HEK293 (cell line): ENCODE data around the gene TFAM.

Experiments
- CTCF ChIP-seq: fragments of 450-650 bp; formaldehyde crosslinking; IDR thresholded peaks from 2 replicates; pipeline ENCODE4 v1.5.1; 2016; ENCODE audit warnings: missing biosample characterization, missing genetic modification characterization
- SETDB1 ChIP-seq: IDR thresholded peaks from one replicate; pipeline ENCODE4 v1.6.1; 2017; ENCODE audit warnings: mild to moderate bottlenecking, low read length, moderate library complexity, mixed read lengths; ENCODE audit not compliant: insufficient read length
- YY1 ChIP-seq: fragments of 450-650 bp; formaldehyde crosslinking; IDR thresholded peaks from 2 replicates; pipeline ENCODE4 v1.5.1; 2018; ENCODE audit warnings: missing biosample characterization, missing genetic modification characterization
- ZNF391 ChIP-seq: fragments of 450-650 bp; formaldehyde crosslinking; IDR thresholded peaks from 2 replicates; pipeline ENCODE4 v1.5.1; 2016; ENCODE audit warnings: low read depth, missing biosample characterization, missing genetic modification characterization, borderline replicate concordance
- ZNF423 ChIP-seq: fragments of 450-650 bp; formaldehyde crosslinking; IDR thresholded peaks from 2 replicates; pipeline ENCODE4 v1.5.1; 2016; ENCODE audit warnings: missing biosample characterization, missing genetic modification characterization
- ZNF660 ChIP-seq: fragments of 450-650 bp; IDR thresholded peaks from 2 replicates; pipeline ENCODE4 v1.5.1; 2018; ENCODE audit warnings: missing biosample characterization, mild to moderate bottlenecking, missing genetic modification characterization
- ZNF843 ChIP-seq: fragments of 450-650 bp; formaldehyde crosslinking; IDR thresholded peaks from 2 replicates; pipeline ENCODE4 v1.5.1; 2016; ENCODE audit warnings: missing biosample characterization, missing genetic modification characterization
- TF ChIP-seq, protein P1 (sequence below): fragments of 450-650 bp; formaldehyde crosslinking; IDR thresholded peaks from 2 replicates; pipeline ENCODE4 v1.5.1; 2016; ENCODE audit warnings: missing biosample characterization, missing genetic modification characterization
- TF ChIP-seq, protein P2 (sequence below): IDR thresholded peaks from 2 replicates; pipeline ENCODE4 v1.6.1; 2011; ENCODE audit warnings: mild to moderate bottlenecking, low read depth, low read length, borderline replicate concordance
- TF ChIP-seq, protein P3 (sequence below): fragments of 450-650 bp; formaldehyde crosslinking; IDR thresholded peaks from 2 replicates; pipeline ENCODE4 v1.5.1; 2016; ENCODE audit warnings: missing biosample characterization, missing genetic modification characterization
- TF ChIP-seq, protein P4 (sequence below): fragments of 450-650 bp; formaldehyde crosslinking; IDR thresholded peaks from 2 replicates; pipeline ENCODE4 v1.5.1; 2016; ENCODE audit warnings: missing biosample characterization, missing genetic modification characterization, low read depth

DNA sequence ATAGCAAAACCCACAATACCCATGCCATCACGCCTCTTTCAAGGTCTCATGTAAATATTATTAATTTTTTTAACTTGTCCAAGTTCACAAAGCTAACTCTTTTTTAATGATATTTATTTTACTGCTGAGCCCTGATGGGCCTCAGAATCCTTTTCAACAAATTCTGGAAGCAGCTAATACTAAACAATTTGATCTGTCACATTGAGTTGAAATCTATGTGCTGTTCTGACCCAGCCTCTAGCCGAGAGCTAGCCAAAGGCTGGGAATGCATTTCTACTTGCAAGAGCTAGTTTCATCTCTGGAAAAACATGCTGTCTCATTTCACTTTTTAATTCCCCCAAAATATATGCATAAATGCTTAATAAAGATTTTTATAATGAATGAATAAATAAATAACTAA lies 47.9 kb downstream of the TFAM start:
- TF ChIP-seq ZNF660 (no peak), CTCF (no peak), ZNF423 (tag by site-specific recombination) (no peak), ZNF843 (tag by site-specific recombination) (no peak), SETDB1 (no peak), YY1 (tag by site-specific recombination) (no peak), ZNF391 (tag by site-specific recombination) (no peak)
- TF ChIP-seq, protein P1, sequence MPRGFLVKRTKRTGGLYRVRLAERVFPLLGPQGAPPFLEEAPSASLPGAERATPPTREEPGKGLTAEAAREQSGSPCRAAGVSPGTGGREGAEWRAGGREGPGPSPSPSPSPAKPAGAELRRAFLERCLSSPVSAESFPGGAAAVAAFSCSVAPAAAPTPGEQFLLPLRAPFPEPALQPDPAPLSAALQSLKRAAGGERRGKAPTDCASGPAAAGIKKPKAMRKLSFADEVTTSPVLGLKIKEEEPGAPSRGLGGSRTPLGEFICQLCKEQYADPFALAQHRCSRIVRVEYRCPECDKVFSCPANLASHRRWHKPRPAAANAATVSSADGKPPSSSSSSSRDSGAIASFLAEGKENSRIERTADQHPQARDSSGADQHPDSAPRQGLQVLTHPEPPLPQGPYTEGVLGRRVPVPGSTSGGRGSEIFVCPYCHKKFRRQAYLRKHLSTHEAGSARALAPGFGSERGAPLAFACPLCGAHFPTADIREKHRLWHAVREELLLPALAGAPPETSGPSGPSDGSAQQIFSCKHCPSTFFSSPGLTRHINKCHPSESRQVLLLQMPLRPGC (tag by site-specific recombination), result no peak
- TF ChIP-seq, protein P2, sequence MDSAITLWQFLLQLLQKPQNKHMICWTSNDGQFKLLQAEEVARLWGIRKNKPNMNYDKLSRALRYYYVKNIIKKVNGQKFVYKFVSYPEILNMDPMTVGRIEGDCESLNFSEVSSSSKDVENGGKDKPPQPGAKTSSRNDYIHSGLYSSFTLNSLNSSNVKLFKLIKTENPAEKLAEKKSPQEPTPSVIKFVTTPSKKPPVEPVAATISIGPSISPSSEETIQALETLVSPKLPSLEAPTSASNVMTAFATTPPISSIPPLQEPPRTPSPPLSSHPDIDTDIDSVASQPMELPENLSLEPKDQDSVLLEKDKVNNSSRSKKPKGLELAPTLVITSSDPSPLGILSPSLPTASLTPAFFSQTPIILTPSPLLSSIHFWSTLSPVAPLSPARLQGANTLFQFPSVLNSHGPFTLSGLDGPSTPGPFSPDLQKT, result no peak
- TF ChIP-seq, protein P3, sequence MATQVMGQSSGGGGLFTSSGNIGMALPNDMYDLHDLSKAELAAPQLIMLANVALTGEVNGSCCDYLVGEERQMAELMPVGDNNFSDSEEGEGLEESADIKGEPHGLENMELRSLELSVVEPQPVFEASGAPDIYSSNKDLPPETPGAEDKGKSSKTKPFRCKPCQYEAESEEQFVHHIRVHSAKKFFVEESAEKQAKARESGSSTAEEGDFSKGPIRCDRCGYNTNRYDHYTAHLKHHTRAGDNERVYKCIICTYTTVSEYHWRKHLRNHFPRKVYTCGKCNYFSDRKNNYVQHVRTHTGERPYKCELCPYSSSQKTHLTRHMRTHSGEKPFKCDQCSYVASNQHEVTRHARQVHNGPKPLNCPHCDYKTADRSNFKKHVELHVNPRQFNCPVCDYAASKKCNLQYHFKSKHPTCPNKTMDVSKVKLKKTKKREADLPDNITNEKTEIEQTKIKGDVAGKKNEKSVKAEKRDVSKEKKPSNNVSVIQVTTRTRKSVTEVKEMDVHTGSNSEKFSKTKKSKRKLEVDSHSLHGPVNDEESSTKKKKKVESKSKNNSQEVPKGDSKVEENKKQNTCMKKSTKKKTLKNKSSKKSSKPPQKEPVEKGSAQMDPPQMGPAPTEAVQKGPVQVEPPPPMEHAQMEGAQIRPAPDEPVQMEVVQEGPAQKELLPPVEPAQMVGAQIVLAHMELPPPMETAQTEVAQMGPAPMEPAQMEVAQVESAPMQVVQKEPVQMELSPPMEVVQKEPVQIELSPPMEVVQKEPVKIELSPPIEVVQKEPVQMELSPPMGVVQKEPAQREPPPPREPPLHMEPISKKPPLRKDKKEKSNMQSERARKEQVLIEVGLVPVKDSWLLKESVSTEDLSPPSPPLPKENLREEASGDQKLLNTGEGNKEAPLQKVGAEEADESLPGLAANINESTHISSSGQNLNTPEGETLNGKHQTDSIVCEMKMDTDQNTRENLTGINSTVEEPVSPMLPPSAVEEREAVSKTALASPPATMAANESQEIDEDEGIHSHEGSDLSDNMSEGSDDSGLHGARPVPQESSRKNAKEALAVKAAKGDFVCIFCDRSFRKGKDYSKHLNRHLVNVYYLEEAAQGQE, result no peak
- TF ChIP-seq, protein P4, sequence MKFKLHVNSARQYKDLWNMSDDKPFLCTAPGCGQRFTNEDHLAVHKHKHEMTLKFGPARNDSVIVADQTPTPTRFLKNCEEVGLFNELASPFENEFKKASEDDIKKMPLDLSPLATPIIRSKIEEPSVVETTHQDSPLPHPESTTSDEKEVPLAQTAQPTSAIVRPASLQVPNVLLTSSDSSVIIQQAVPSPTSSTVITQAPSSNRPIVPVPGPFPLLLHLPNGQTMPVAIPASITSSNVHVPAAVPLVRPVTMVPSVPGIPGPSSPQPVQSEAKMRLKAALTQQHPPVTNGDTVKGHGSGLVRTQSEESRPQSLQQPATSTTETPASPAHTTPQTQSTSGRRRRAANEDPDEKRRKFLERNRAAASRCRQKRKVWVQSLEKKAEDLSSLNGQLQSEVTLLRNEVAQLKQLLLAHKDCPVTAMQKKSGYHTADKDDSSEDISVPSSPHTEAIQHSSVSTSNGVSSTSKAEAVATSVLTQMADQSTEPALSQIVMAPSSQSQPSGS (tag by site-specific recombination), result no peak
